Type B pancreatic cell (in vitro differentiated cells): ENCODE results near the gene MBNL3. TPM values are rescaled to one million over a fixed set of nuclear protein-coding genes. Genes with fewer than 3 reads are reported as not detected.
A peak's percentile ranks its signal among the peaks of the same experiment; 100 is the strongest.
"Not testable (repeated sequence)": the region's sequence is repeated elsewhere in the genome, so short reads cannot be mapped to it uniquely, and the experiment has no call there.

Experiments used
- DNase-seq: peaks from one replicate; pipeline ENCODE4 v3.0.0; 2021; ENCODE audit warnings: mixed read lengths; ENCODE audit not compliant: unreplicated experiment; ENCODE audit errors: extremely low spot score
- H3K27ac Mint-ChIP-seq: 2 replicates; pipeline ENCODE4 v1.8.0; 2021; ENCODE audit warnings: mild to moderate bottlenecking, mixed read lengths
- H3K27me3 Mint-ChIP-seq: 2 replicates; pipeline ENCODE4 v1.8.0; 2021; ENCODE audit warnings: mixed read lengths
- H3K36me3 Mint-ChIP-seq: 2 replicates; pipeline ENCODE4 v1.8.0; 2021; ENCODE audit warnings: mixed read lengths
- H3K4me1 Mint-ChIP-seq: one replicate; pipeline ENCODE4 v1.8.0; 2021; ENCODE audit warnings: mixed read lengths; ENCODE audit not compliant: unreplicated experiment
- H3K4me3 Mint-ChIP-seq: 2 replicates; pipeline ENCODE4 v1.8.0; 2021; ENCODE audit warnings: mild to moderate bottlenecking, mixed read lengths
- H3K9me3 Mint-ChIP-seq: 2 replicates; pipeline ENCODE4 v1.8.0; 2021; ENCODE audit warnings: mixed read lengths
- total RNA-seq: library from RNA; stranded (reverse); gene quantifications from 2 replicates; pipeline ENCODE4 v1.2.1, GENCODE V29; 2021; ENCODE audit warnings: low replicate concordance
- TF ChIP-seq, protein P1 (sequence below): fragments of 200-600 bp; sonication (generic); conservative IDR thresholded peaks from 2 replicates; pipeline ENCODE4 v1.5.0; 2021; ENCODE audit warnings: antibody characterized with exemption, mild to moderate bottlenecking

The MBNL3 gene
- total RNA-seq, 1 donor from 2014 or later: 27.5 TPM

DNA sequence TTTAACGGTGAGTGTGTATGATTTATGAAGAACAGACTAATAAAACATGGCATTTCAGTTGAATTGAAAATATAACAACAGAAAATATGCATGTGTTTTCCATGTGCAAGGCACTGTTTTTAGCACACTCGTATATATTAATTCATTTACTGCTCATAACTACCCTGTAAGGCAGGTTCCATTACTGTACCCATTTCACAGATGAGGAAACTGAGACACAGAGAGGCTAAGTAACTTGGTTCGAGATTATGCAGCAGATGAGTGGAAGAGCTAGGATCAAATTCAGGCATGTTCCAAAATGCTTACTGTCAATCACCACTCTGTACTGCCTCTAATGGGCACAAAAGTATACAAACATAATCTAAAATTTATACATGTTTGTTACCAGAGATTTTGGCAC, 20.4 kb downstream of the MBNL3 start:
- H3K27me3 Mint-ChIP-seq: no peaks in the 10 kb centered on the region
- no peak for DNase-seq
- TF ChIP-seq, protein P1, sequence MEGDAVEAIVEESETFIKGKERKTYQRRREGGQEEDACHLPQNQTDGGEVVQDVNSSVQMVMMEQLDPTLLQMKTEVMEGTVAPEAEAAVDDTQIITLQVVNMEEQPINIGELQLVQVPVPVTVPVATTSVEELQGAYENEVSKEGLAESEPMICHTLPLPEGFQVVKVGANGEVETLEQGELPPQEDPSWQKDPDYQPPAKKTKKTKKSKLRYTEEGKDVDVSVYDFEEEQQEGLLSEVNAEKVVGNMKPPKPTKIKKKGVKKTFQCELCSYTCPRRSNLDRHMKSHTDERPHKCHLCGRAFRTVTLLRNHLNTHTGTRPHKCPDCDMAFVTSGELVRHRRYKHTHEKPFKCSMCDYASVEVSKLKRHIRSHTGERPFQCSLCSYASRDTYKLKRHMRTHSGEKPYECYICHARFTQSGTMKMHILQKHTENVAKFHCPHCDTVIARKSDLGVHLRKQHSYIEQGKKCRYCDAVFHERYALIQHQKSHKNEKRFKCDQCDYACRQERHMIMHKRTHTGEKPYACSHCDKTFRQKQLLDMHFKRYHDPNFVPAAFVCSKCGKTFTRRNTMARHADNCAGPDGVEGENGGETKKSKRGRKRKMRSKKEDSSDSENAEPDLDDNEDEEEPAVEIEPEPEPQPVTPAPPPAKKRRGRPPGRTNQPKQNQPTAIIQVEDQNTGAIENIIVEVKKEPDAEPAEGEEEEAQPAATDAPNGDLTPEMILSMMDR: no peak
- H3K4me1 Mint-ChIP-seq: no peaks in the 10 kb centered on the region
- no peak overlapping the region for H3K27ac Mint-ChIP-seq
- H3K36me3 Mint-ChIP-seq: no peaks in the 10 kb centered on the region
- H3K4me3 Mint-ChIP-seq: no peak overlapping the region
- no peaks in the 10 kb centered on the region for H3K9me3 Mint-ChIP-seq

DNA sequence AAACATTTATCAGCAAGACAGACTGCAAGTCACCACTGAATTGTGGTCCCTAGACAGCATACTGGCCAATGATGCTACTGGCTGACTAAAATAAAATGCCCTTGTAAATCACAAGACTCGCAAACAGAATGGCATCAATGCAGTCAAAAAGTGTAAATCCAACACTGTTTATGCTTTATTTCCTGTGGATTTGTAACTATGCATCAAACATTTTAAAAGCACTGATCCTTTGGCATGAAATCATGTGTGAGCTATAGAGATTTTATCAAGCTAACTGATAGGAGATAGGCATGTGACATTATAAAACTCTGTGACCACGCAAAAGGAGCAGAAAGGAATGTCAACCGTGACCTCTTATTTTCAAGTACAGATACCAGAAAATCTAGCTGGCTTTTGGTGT, 20.8 kb downstream of the MBNL3 start:
- no peaks in the 10 kb centered on the region for H3K36me3 Mint-ChIP-seq
- H3K27ac Mint-ChIP-seq: no peak overlapping the region
- DNase-seq: no peak
- no peaks in the 10 kb centered on the region for H3K4me1 Mint-ChIP-seq
- no peaks in the 10 kb centered on the region for H3K27me3 Mint-ChIP-seq
- TF ChIP-seq, protein P1: no peak
- H3K4me3 Mint-ChIP-seq: no peak overlapping the region
- no peaks in the 10 kb centered on the region for H3K9me3 Mint-ChIP-seq

DNA sequence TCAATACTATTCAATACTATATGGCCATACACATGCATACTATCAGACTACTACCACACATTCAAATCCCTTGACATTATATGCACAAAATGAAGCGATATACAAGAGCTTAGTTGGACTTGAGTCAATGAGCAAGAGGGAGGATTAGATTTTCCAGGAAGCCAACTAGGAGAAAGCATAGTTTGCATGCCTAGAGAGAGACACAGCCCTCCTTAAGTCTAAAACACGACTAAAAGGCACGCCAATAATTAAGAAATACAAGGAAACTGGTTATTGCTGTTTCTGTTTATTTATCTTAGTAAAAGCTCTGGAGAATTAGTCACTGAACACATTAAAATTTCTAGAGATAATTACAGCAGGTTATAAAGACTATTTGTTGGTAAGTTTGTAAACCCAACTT, 21.8 kb downstream of the MBNL3 start:
- H3K4me3 Mint-ChIP-seq: no peak overlapping the region
- TF ChIP-seq, protein P1: no peak
- no peaks in the 10 kb centered on the region for H3K36me3 Mint-ChIP-seq
- no peaks in the 10 kb centered on the region for H3K9me3 Mint-ChIP-seq
- no peak overlapping the region for H3K27ac Mint-ChIP-seq
- H3K27me3 Mint-ChIP-seq: no peaks in the 10 kb centered on the region
- no peak for DNase-seq
- H3K4me1 Mint-ChIP-seq: no peaks in the 10 kb centered on the region

DNA sequence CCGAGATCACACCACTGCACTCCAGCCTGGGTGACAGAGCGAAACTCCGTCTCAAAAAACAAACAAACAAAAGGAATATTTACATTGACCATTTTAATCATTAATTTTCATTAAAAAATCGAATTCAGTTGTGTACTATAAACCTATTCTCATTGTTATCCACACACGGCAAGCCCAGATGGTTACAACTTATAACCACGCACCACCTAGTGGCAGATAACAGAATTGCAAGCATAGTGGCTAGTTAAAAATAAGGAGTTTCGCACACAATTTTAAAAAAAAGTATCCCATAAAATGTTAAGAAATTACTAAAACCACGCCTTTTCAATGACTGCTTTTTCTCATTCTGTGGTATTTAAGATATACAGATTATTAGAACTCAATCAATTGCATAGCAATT, 25.4 kb downstream of the MBNL3 start:
- no peak overlapping the region for H3K27ac Mint-ChIP-seq
- TF ChIP-seq, protein P1: peak; percentile 78
- no peaks in the 10 kb centered on the region for H3K27me3 Mint-ChIP-seq
- H3K36me3 Mint-ChIP-seq: no peaks in the 10 kb centered on the region
- H3K9me3 Mint-ChIP-seq: no peaks in the 10 kb centered on the region
- no peak overlapping the region for H3K4me3 Mint-ChIP-seq
- H3K4me1 Mint-ChIP-seq: no peaks in the 10 kb centered on the region
- no peak for DNase-seq

DNA sequence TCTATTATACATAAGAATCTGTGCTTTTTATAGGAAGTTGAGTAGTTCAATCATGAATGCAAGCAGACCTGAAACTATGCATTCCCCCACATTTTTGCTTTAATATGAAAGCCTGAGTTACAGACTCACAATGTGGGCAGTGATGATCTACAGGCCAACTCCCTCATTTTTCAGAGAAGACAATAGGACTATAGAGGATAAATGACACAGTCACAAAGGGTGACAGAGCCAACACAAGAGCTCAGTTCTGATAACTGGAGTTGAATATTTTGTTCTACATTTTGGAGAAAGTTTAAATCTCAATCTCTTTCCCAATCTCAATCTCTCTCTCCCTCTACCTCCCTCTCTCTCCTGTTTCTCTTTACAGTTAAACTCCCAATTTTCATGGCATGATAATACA, 27.0 kb downstream of the MBNL3 start:
- no peak for DNase-seq
- TF ChIP-seq, protein P1: no peak
- Mint-ChIP-seq H3K9me3 (no peaks in the 10 kb centered on the region), H3K27me3 (no peaks in the 10 kb centered on the region), H3K4me3 (no peak overlapping the region), H3K27ac (no peak overlapping the region), H3K36me3 (peaks cover 5% of the 10 kb centered on the region), H3K4me1 (no peaks in the 10 kb centered on the region)

DNA sequence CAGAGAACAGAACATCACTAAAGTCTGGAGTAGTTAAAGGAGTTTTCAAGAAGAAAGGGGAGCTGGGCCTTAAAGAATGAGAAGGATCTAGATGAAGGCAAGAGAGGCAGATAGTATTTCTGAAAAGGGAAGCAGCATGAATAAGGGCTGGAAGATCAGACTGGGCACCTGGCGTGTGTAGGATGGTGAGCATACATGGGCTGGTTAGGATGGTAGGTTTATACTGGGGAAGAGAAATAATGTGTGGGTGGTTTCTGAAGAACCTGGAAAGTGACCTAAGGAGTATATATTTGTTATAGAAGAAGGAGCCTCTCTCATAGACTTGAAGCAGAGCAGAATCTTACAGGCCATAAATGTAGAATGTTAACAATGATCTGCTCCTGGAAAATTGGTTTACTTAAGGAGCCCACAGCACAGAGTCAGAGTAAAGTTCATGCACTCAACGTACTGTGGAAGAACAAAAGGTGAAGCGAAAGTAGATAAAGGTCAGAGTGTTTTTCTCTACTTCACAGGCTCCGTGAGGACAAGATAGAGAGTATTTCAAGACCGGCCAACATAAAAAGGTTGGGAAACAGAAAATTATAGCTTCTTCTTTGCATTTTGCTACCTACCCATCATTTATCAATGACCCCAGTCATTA, 35.8 kb downstream of the MBNL3 start:
- H3K9me3 Mint-ChIP-seq: peaks cover 29% of the 10 kb centered on the region
- H3K4me3 Mint-ChIP-seq: no peak overlapping the region
- no peaks in the 10 kb centered on the region for H3K4me1 Mint-ChIP-seq
- no peaks in the 10 kb centered on the region for H3K27me3 Mint-ChIP-seq
- no peak overlapping the region for H3K27ac Mint-ChIP-seq
- H3K36me3 Mint-ChIP-seq: peaks cover 44% of the 10 kb centered on the region
- TF ChIP-seq, protein P1: no peak
- no peak for DNase-seq

DNA sequence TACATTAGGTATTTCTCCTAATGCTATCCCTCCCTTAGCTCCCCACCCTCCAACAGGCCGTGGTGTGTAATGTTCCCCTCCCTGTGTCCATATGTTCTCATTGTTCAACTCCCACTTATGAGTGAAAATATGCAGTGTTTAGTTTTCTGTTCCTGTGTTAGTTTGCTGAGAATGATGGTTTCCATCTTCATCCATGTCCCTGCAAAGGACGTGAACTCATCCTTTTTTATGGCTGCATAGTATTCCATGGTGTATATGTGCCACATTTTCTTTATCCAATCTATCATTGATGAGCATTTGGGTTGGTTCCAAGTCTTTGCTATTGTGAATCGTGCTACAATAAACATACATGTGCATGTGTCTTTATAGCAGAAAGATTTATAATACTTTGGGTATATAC, 42.9 kb downstream of the MBNL3 start:
- H3K4me1 Mint-ChIP-seq, H3K4me3 Mint-ChIP-seq, DNase-seq, H3K27me3 Mint-ChIP-seq, H3K27ac Mint-ChIP-seq: not testable (repeated sequence)
- Mint-ChIP-seq H3K9me3 (peaks cover 21% of the 10 kb centered on the region), H3K36me3 (peaks cover 26% of the 10 kb centered on the region)
